H1 (cell line): ENCODE results near the gene S1PR3.

Experiments
- EP300 ChIP-seq, 2 experiments: IDR thresholded peaks; 1 replicate in 1 of 2; 2 replicates in 1 of 2; pipeline ENCODE4 v1.6.1; 2011 to 2012; ENCODE audit warnings: low read depth in 2 of 2, low read length in 2 of 2, mild to moderate bottlenecking in 2 of 2, borderline replicate concordance in 1 of 2, inconsistent platforms in 1 of 2, moderate library complexity in 1 of 2
- KDM1A ChIP-seq: fragments of 200-600, 300-600 bp; sonication (generic); IDR thresholded peaks from 2 replicates; pipeline ENCODE4 v1.7.1; 2016; ENCODE audit warnings: mild to moderate bottlenecking, low read length, borderline replicate concordance
- POLR2A ChIP-seq, 2 experiments: IDR thresholded peaks; 1 replicate in 1 of 2; 2 replicates in 1 of 2; pipeline ENCODE4 v1.6.1; 2011; ENCODE audit warnings: low read depth in 2 of 2, low read length in 2 of 2, mild to moderate bottlenecking in 2 of 2; ENCODE audit errors: control extremely low read depth in 1 of 2
- POLR2AphosphoS5 ChIP-seq: IDR thresholded peaks from 2 replicates; pipeline ENCODE4 v1.6.1; 2011; ENCODE audit warnings: low read depth, low read length
- ZNF274 ChIP-seq: IDR thresholded peaks from 2 replicates; pipeline ENCODE4 v1.7.0; 2012; ENCODE audit warnings: low read length, borderline replicate concordance; ENCODE audit errors: extremely low read depth
- TF ChIP-seq, protein P1 (sequence below), 3 experiments: IDR thresholded peaks; 1 replicate in 2 of 3; 2 replicates in 1 of 3; pipeline versions ENCODE4 v1.5.1 to v1.6.1; 2011; ENCODE audit warnings: low read length in 3 of 3, mild to moderate bottlenecking in 3 of 3, inconsistent platforms in 2 of 3, low read depth in 1 of 3, moderate library complexity in 1 of 3; ENCODE audit not compliant: insufficient read depth in 1 of 3; ENCODE audit errors: control extremely low read depth in 1 of 3

DNA sequence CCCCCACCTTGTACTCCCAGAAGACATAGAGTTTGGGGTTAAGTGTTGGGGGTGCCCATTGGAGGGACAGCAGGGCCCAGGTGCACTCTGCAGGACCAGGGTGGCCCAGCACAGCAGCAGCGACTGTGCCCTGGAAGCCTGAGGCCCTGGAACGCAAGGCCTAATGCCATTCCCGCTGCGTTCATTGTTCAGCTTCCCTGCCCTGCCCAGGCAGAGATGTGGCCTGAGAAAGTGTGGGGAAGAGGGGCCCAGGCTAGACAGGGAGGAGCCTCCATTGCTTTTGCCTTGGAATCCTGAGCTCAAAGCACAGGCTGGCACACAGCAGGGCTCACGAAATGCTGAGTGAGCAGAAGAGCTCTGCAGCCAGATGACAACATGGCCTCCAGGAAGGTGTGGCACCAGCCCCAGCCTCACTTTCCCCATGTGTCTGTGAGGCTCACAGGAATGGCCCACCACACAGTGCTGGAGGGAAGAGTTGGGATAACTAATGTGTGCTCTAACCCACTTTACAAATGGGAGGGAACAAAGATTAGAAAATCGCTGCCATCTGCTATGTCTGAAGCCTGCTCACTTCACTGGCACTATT, 19.4 kb downstream of the S1PR3 start:
- TF ChIP-seq, protein P1, sequence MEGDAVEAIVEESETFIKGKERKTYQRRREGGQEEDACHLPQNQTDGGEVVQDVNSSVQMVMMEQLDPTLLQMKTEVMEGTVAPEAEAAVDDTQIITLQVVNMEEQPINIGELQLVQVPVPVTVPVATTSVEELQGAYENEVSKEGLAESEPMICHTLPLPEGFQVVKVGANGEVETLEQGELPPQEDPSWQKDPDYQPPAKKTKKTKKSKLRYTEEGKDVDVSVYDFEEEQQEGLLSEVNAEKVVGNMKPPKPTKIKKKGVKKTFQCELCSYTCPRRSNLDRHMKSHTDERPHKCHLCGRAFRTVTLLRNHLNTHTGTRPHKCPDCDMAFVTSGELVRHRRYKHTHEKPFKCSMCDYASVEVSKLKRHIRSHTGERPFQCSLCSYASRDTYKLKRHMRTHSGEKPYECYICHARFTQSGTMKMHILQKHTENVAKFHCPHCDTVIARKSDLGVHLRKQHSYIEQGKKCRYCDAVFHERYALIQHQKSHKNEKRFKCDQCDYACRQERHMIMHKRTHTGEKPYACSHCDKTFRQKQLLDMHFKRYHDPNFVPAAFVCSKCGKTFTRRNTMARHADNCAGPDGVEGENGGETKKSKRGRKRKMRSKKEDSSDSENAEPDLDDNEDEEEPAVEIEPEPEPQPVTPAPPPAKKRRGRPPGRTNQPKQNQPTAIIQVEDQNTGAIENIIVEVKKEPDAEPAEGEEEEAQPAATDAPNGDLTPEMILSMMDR (IDR thresholded peaks at IDR 0.05; ENCODE audit: control extremely low read depth in 1 of 3, insufficient read depth in 1 of 3, low read depth in 1 of 3, low read length in 3 of 3) = no peak
- no peak for TF ChIP-seq POLR2AphosphoS5
- no peak for TF ChIP-seq ZNF274
- no peak for TF ChIP-seq EP300 (IDR thresholded peaks at IDR 0.05; ENCODE audit: borderline replicate concordance in 1 of 2, low read depth in 2 of 2, low read length in 2 of 2)
- no peak for TF ChIP-seq POLR2A (IDR thresholded peaks at IDR 0.05; ENCODE audit: control extremely low read depth in 1 of 2, low read depth in 2 of 2, low read length in 2 of 2)
- no peak for TF ChIP-seq KDM1A
